SU-DHL-6 (cell line): ENCODE data around the gene DAW1.
A peak's percentile ranks its signal among the peaks of the same experiment; 100 is the strongest.

Experiments
- H2AFZ ChIP-seq: fragments of 200-600 bp; sonication (generic); 2 replicates; pipeline ENCODE4 v1.6.1; 2014; ENCODE audit warnings: low read depth, mild to moderate bottlenecking, moderate library complexity, mixed read lengths, antibody characterized with exemption, low read length; ENCODE audit not compliant: severe bottlenecking
- H3F3A ChIP-seq: fragments of 200-600 bp; shearing (Covaris generic); 2 replicates; pipeline ENCODE4 v1.6.0; 2016; ENCODE audit warnings: antibody characterized with exemption, mild to moderate bottlenecking; ENCODE audit not compliant: insufficient read depth
- H3K27ac ChIP-seq: fragments of 200-600 bp; sonication (generic); 2 replicates; pipeline ENCODE4 v1.5.1; 2016; ENCODE audit warnings: low read depth, mild to moderate bottlenecking, low read length, moderate library complexity, mixed read lengths
- H3K27me3 ChIP-seq: fragments of 200-600 bp; sonication (generic), shearing (Covaris generic); 2 replicates; pipeline ENCODE4 v1.6.0; 2014; ENCODE audit warnings: mild to moderate bottlenecking, low read length
- H3K36me3 ChIP-seq: fragments of 200-600 bp; sonication (generic); 2 replicates; pipeline ENCODE4 v1.6.1; 2014; ENCODE audit warnings: mild to moderate bottlenecking, low read length, mixed read lengths
- H3K4me2 ChIP-seq: fragments of 300-600, 200-600 bp; shearing (Covaris generic), sonication (generic); 2 replicates; pipeline ENCODE4 v1.6.0; 2014; ENCODE audit warnings: low read length, low read depth, mild to moderate bottlenecking; ENCODE audit not compliant: poor library complexity, severe bottlenecking
- H3K4me3 ChIP-seq: fragments of 200-600 bp; sonication (generic); 2 replicates; pipeline ENCODE4 v1.5.1; 2014; ENCODE audit warnings: antibody characterized with exemption, low read length, mild to moderate bottlenecking, mixed read lengths; ENCODE audit not compliant: insufficient read depth, poor library complexity, severe bottlenecking
- H3K79me2 ChIP-seq: fragments of 200-600 bp; sonication (generic); 2 replicates; pipeline ENCODE4 v1.6.1; 2014; ENCODE audit warnings: mild to moderate bottlenecking, low read length, moderate library complexity; ENCODE audit not compliant: insufficient read depth
- H3K9ac ChIP-seq: fragments of 200-600 bp; sonication (generic); 2 replicates; pipeline ENCODE4 v1.7.0; 2014; ENCODE audit warnings: mild to moderate bottlenecking, low read length
- H3K9me2 ChIP-seq: fragments of 200-600 bp; sonication (generic); replicated peaks from 2 replicates; pipeline ENCODE4 v1.6.1; 2014; ENCODE audit warnings: low read length; ENCODE audit not compliant: insufficient read depth
- H3K9me3 ChIP-seq: fragments of 200-600 bp; sonication (generic); 2 replicates; pipeline ENCODE4 v1.6.1; 2014; ENCODE audit warnings: low read length, mixed read lengths; ENCODE audit not compliant: insufficient read depth
- H4K20me1 ChIP-seq: fragments of 200-600 bp; sonication (generic); 2 replicates; pipeline ENCODE4 v1.6.1; 2014; ENCODE audit warnings: low read depth, mild to moderate bottlenecking, antibody characterized with exemption, low read length, moderate library complexity, mixed read lengths
- EZH2phosphoT487 ChIP-seq: fragments of 200-600 bp; sonication (generic), shearing (Covaris generic); conservative IDR thresholded peaks from 2 replicates; pipeline ENCODE4 v1.6.1; 2018; ENCODE audit warnings: mild to moderate bottlenecking, antibody characterized with exemption, low read length, moderate library complexity, mixed read lengths
- TF ChIP-seq, protein P1 (sequence below): fragments of 200-600 bp; sonication (generic); IDR thresholded peaks from one replicate; pipeline ENCODE4 v1.5.1; 2017; ENCODE audit warnings: antibody characterized with exemption, mild to moderate bottlenecking, low read length, moderate library complexity; ENCODE audit not compliant: insufficient read depth, poor library complexity, severe bottlenecking

Gene DAW1

DNA sequence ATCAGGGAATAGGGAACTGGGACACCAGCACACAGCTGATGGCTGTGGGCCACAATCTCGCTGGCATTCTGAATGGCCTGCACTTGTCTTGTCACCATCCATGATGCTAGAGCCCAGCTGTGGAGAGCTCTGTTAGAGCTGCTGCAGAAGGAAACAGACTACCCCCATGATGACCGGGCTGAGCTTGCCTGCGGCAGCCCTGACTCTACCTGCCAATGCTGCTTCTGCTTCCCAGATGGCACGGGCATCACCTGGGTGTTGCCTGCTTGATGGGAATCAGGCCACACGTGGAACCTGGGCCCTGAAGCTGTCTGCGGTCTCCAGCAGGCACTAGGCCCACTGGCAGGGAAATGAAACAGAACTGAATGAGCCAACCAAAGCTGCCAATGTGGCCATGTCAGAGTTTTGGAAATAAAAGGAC lies 11.2 kb upstream of the DAW1 start:
- no peaks in the 10 kb centered on the region for H3K27me3 ChIP-seq
- no peak overlapping the region for H3K9ac ChIP-seq
- H3F3A ChIP-seq, result no peaks in the 10 kb centered on the region
- H3K9me3 ChIP-seq, result no peaks in the 10 kb centered on the region
- H2AFZ ChIP-seq, result no peak overlapping the region
- H4K20me1 ChIP-seq, result no peaks in the 10 kb centered on the region
- TF ChIP-seq, protein P1, sequence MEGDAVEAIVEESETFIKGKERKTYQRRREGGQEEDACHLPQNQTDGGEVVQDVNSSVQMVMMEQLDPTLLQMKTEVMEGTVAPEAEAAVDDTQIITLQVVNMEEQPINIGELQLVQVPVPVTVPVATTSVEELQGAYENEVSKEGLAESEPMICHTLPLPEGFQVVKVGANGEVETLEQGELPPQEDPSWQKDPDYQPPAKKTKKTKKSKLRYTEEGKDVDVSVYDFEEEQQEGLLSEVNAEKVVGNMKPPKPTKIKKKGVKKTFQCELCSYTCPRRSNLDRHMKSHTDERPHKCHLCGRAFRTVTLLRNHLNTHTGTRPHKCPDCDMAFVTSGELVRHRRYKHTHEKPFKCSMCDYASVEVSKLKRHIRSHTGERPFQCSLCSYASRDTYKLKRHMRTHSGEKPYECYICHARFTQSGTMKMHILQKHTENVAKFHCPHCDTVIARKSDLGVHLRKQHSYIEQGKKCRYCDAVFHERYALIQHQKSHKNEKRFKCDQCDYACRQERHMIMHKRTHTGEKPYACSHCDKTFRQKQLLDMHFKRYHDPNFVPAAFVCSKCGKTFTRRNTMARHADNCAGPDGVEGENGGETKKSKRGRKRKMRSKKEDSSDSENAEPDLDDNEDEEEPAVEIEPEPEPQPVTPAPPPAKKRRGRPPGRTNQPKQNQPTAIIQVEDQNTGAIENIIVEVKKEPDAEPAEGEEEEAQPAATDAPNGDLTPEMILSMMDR, result no peak
- no peak for TF ChIP-seq EZH2phosphoT487
- H3K79me2 ChIP-seq, result no peaks in the 10 kb centered on the region
- H3K36me3 ChIP-seq, result no peaks in the 10 kb centered on the region
- no peak overlapping the region for H3K4me3 ChIP-seq
- no peak overlapping the region for H3K4me2 ChIP-seq
- no peaks in the 10 kb centered on the region for H3K9me2 ChIP-seq
- H3K27ac ChIP-seq, result no peak overlapping the region

DNA sequence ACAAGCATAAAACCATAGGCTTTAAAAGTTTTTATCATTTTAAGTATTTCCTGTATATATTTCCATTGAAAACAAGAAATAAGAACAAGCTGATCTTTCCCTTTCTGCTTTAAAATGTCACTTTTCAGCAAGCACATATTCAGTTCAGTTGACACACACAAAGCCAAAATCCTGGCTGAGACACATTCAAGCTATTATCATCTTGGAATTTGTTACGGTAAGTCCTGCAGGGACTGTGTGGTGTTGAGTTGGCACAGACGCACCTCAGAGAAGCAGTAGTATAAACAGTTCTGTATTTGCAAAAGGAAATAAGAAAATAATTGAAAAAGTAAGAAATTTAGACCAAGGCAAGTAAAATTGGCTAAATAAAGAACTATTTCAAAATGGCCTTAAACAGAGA lies 10.4 kb upstream of the DAW1 start:
- H3K36me3 ChIP-seq, result no peaks in the 10 kb centered on the region
- no peaks in the 10 kb centered on the region for H3K79me2 ChIP-seq
- H3K27me3 ChIP-seq, result no peaks in the 10 kb centered on the region
- no peaks in the 10 kb centered on the region for H3K9me2 ChIP-seq
- H3K27ac ChIP-seq, result no peak overlapping the region
- no peaks in the 10 kb centered on the region for H3F3A ChIP-seq
- H2AFZ ChIP-seq, result no peak overlapping the region
- H3K9me3 ChIP-seq, result no peaks in the 10 kb centered on the region
- H4K20me1 ChIP-seq, result no peaks in the 10 kb centered on the region
- H3K4me3 ChIP-seq, result no peak overlapping the region
- TF ChIP-seq, protein P1, result no peak
- TF ChIP-seq EZH2phosphoT487, result no peak
- no peak overlapping the region for H3K9ac ChIP-seq
- no peak overlapping the region for H3K4me2 ChIP-seq

DNA sequence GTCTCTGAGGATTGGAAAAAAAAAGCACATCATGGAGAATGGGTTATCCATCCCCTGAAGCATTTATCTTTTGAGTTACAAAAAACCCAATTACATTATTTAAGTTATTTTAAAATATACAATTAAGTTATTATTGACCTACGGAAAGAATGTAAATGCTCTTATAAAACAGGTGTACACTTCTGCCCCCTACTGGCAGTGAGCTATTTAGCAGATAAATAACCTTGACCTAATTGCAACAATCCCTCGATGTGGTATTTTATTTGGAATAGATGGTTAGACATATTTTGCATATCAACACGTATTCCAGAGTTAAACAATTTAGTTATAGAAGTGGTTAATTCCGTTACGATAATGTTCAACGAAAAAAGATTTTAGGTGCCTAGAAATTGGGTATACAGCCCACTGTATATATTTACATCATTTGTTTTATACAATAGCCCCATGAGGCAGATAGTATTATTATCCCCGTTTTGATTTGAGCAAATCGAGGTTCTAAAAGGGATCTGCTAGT lies 9.1 kb upstream of the DAW1 start:
- no peak overlapping the region for H3K9ac ChIP-seq
- TF ChIP-seq, protein P1, result peak; percentile 74
- TF ChIP-seq EZH2phosphoT487, result no peak
- no peak overlapping the region for H3K27ac ChIP-seq
- no peaks in the 10 kb centered on the region for H3K9me3 ChIP-seq
- no peak overlapping the region for H2AFZ ChIP-seq
- H4K20me1 ChIP-seq, result no peaks in the 10 kb centered on the region
- H3K4me2 ChIP-seq, result no peak overlapping the region
- H3K4me3 ChIP-seq, result no peak overlapping the region
- H3F3A ChIP-seq, result no peaks in the 10 kb centered on the region
- H3K27me3 ChIP-seq, result no peaks in the 10 kb centered on the region
- H3K9me2 ChIP-seq, result no peaks in the 10 kb centered on the region
- no peaks in the 10 kb centered on the region for H3K79me2 ChIP-seq
- H3K36me3 ChIP-seq, result no peaks in the 10 kb centered on the region
